ENCODE data around the gene FCRL1. TPM values are rescaled to one million over a fixed set of nuclear protein-coding genes. Genes with fewer than 3 reads are reported as not detected.

The FCRL1 gene
- polyA plus RNA-seq, 1 of the 3 experiments (the other 2 are of a cell fraction), result not detected

DNA sequence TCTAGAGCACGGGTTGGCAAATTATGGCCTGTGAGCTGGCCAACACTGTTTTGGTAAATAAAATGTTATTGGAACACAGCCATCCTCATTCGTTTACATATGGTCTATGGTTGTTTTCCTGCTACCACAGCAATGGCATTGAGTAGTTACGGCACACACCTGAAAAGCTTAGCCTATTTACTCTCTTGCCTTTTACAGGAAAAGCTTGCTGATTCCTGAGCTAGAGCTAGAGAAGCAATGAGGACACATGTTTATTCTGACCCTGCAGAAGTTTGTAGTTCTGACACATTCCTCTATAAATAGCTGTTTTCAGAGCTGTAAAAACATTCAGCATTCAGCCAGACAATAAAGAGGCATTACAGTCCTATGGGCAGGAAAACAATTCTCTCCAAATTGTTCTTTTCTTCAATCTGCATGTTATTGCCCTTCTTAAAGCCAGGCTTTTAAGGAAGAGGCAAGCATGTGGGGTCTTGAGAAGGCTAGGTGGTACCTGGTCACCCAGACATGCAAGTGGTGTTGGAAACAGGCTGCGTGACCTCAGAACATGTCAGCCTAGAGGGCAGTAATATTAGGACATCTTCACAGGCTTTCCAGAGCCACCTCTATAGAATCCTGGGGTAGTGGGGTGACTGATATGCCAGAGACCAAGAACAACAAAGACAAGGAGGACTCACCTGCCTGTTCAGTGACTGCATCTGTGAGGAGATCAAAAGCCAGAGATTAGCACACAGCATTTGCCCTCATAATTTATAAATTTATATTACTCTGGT is 44.6 kb downstream of the FCRL1 start:
- Histone ChIP-seq H3K4me1 (ENCODE audit: control insufficient read depth in 1 of 2, insufficient read depth in 2 of 2, low read depth in 1 of 2, low read length in 1 of 2) (no peaks in the 10 kb centered on the region; a peak in 1 of 4 replicates), H3K36me3 (replicated peaks in 1 of 2; ENCODE audit: control insufficient read depth in 1 of 2, insufficient read depth in 2 of 2, low read length in 1 of 2) (no peaks in the 10 kb centered on the region), H3K9me2 (no peaks in the 10 kb centered on the region), H3K27ac (ENCODE audit: low read depth in 2 of 2, low read length in 1 of 2) (no peak overlapping the region), H3K27me3 (ENCODE audit: insufficient read depth) (no peaks in the 10 kb centered on the region), H3K4me3 (ENCODE audit: low read depth in 2 of 2, low read length in 1 of 2) (no peak overlapping the region), H3K79me2 (ENCODE audit: insufficient read depth) (no peaks in the 10 kb centered on the region), H3F3A (replicated peaks; ENCODE audit: insufficient read depth) (no peaks in the 10 kb centered on the region), H2AFZ (ENCODE audit: low read depth) (no peak overlapping the region), H4K20me1 (ENCODE audit: insufficient read depth) (no peaks in the 10 kb centered on the region), H3K9me3 (no peaks in the 10 kb centered on the region), H3K4me2 (no peak overlapping the region), H3K9ac (no peak overlapping the region)
- no peak for TF ChIP-seq RFX5 (IDR thresholded peaks at IDR 0.05; ENCODE audit: low read length)
- ChIA-PET CTCF (no interaction called here), POLR2A (no interaction called here)
- 0% methylated on average over 4 of the region's 4 CpGs for WGBS (ENCODE audit: low lambda C conversion rate)
- no peak for DNase-seq

DNA sequence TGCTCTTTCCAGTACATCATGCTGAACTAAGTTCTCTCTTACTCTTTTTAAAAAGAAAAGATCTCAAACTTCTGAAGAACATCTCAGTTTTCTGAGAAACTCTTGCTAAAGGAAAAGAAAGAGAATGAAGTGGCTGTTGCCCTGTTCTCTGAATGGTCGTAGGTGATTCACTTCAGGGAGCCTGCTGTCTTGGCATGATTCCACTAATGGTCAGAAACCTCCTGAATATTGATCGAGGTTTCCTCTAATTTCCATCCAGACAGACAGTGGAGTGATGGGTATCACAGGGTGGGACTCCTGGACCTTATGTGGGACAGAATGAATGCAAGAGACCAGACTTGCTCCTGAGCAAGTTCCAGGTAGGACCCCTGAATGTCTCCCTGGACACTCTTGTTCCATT is 45.5 kb downstream of the FCRL1 start:
- TF ChIP-seq, protein P1, sequence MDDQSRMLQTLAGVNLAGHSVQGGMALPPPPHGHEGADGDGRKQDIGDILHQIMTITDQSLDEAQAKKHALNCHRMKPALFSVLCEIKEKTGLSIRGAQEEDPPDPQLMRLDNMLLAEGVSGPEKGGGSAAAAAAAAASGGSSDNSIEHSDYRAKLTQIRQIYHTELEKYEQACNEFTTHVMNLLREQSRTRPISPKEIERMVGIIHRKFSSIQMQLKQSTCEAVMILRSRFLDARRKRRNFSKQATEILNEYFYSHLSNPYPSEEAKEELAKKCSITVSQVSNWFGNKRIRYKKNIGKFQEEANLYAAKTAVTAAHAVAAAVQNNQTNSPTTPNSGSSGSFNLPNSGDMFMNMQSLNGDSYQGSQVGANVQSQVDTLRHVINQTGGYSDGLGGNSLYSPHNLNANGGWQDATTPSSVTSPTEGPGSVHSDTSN (IDR thresholded peaks at IDR 0.05), result no peak
- TF ChIP-seq RCOR1 (IDR thresholded peaks at IDR 0.05; ENCODE audit: low read length) (no peak), RXRA (IDR thresholded peaks at IDR 0.05; ENCODE audit: borderline replicate concordance, low read depth) (no peak), NFIC (IDR thresholded peaks at IDR 0.05; ENCODE audit: borderline replicate concordance) (no peak), NRF1 (IDR thresholded peaks at IDR 0.05; ENCODE audit: low read depth, low read length) (no peak), ELF1 (IDR thresholded peaks at IDR 0.05) (no peak)
- TF ChIP-seq, protein P2, sequence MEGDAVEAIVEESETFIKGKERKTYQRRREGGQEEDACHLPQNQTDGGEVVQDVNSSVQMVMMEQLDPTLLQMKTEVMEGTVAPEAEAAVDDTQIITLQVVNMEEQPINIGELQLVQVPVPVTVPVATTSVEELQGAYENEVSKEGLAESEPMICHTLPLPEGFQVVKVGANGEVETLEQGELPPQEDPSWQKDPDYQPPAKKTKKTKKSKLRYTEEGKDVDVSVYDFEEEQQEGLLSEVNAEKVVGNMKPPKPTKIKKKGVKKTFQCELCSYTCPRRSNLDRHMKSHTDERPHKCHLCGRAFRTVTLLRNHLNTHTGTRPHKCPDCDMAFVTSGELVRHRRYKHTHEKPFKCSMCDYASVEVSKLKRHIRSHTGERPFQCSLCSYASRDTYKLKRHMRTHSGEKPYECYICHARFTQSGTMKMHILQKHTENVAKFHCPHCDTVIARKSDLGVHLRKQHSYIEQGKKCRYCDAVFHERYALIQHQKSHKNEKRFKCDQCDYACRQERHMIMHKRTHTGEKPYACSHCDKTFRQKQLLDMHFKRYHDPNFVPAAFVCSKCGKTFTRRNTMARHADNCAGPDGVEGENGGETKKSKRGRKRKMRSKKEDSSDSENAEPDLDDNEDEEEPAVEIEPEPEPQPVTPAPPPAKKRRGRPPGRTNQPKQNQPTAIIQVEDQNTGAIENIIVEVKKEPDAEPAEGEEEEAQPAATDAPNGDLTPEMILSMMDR (IDR thresholded peaks at IDR 0.05), result no peak
- TF ChIP-seq, protein P3, sequence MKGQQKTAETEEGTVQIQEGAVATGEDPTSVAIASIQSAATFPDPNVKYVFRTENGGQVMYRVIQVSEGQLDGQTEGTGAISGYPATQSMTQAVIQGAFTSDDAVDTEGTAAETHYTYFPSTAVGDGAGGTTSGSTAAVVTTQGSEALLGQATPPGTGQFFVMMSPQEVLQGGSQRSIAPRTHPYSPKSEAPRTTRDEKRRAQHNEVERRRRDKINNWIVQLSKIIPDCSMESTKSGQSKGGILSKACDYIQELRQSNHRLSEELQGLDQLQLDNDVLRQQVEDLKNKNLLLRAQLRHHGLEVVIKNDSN (IDR thresholded peaks at IDR 0.05; ENCODE audit: borderline replicate concordance, low read depth), result no peak
- TF ChIP-seq, protein P4, sequence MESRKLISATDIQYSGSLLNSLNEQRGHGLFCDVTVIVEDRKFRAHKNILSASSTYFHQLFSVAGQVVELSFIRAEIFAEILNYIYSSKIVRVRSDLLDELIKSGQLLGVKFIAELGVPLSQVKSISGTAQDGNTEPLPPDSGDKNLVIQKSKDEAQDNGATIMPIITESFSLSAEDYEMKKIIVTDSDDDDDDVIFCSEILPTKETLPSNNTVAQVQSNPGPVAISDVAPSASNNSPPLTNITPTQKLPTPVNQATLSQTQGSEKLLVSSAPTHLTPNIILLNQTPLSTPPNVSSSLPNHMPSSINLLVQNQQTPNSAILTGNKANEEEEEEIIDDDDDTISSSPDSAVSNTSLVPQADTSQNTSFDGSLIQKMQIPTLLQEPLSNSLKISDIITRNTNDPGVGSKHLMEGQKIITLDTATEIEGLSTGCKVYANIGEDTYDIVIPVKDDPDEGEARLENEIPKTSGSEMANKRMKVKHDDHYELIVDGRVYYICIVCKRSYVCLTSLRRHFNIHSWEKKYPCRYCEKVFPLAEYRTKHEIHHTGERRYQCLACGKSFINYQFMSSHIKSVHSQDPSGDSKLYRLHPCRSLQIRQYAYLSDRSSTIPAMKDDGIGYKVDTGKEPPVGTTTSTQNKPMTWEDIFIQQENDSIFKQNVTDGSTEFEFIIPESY (IDR thresholded peaks at IDR 0.05; ENCODE audit: borderline replicate concordance, low read depth), result no peak
- Histone ChIP-seq H4K20me1 (ENCODE audit: insufficient read depth) (no peaks in the 10 kb centered on the region), H3K36me3 (replicated peaks in 1 of 2; ENCODE audit: control insufficient read depth in 1 of 2, insufficient read depth in 2 of 2, low read length in 1 of 2) (no peaks in the 10 kb centered on the region), H3K9me3 (no peaks in the 10 kb centered on the region), H3K4me2 (no peak overlapping the region), H3K27me3 (ENCODE audit: insufficient read depth) (no peaks in the 10 kb centered on the region; the same call in 1 of the 2 replicates), H3K4me1 (ENCODE audit: control insufficient read depth in 1 of 2, insufficient read depth in 2 of 2, low read depth in 1 of 2, low read length in 1 of 2) (no peaks in the 10 kb centered on the region; a peak in 1 of 4 replicates), H3K27ac (ENCODE audit: low read depth in 2 of 2, low read length in 1 of 2) (no peak overlapping the region), H3K79me2 (ENCODE audit: insufficient read depth) (no peaks in the 10 kb centered on the region), H3K4me3 (ENCODE audit: low read depth in 2 of 2, low read length in 1 of 2) (no peak overlapping the region), H3F3A (replicated peaks; ENCODE audit: insufficient read depth) (no peaks in the 10 kb centered on the region), H3K9ac (no peak overlapping the region), H3K9me2 (no peaks in the 10 kb centered on the region), H2AFZ (ENCODE audit: low read depth) (no peak overlapping the region)
- no peak for DNase-seq
- POLR2A ChIA-PET, result no interaction called here
- WGBS (ENCODE audit: low lambda C conversion rate), result 2% methylated on average over 2 of the region's 2 CpGs
- CTCF ChIA-PET, result no interaction called here
